H1 (cell line): ENCODE results near the gene TYSND1. TPM values are rescaled to one million over a fixed set of nuclear protein-coding genes. Genes with fewer than 3 reads are reported as not detected.

Experiments
- CTCF ChIA-PET: fragments of 300-600 bp; sonication (Branson Sonifier 250); formaldehyde crosslinking; loops from one replicate; lab custom pipeline; 2021; ENCODE audit not compliant: partially characterized antibody; lab: Charles Lee
- POLR2A ChIA-PET: fragments of 300-600 bp; sonication (Branson Sonifier 250); formaldehyde crosslinking; loops from one replicate; lab custom pipeline; 2021; ENCODE audit warnings: inconsistent platforms; ENCODE audit not compliant: partially characterized antibody; lab: Charles Lee
- DNase-seq, 2 experiments: peaks; one replicate each; pipeline versions ENCODE4 v3.0.0 to v3.0.0-alpha.2; 2010 to 2022; ENCODE audit warnings: low spot score in 2 of 2, low read depth in 1 of 2, mixed read lengths in 1 of 2
- FAIRE-seq: peaks from 2 replicates; lab custom pipeline; 2011; peaks lifted over from hg19 to GRCh38; lab: Jason Lieb, UNC
- H2AFZ ChIP-seq: 2 replicates; pipeline ENCODE4 v1.8.1; 2012; ENCODE audit warnings: low read length, inconsistent platforms
- H2AK5ac ChIP-seq: 2 replicates; pipeline ENCODE4 v1.6.1; 2013; ENCODE audit warnings: low read depth, low read length
- H2BK120ac ChIP-seq: replicated peaks from 2 replicates; pipeline ENCODE3; 2013; ENCODE audit warnings: low read depth, low read length, inconsistent platforms
- H2BK12ac ChIP-seq: 2 replicates; pipeline ENCODE4 v1.6.1; 2013; ENCODE audit warnings: low read depth, low read length
- H2BK15ac ChIP-seq: 2 replicates; pipeline ENCODE4 v1.6.1; 2013; ENCODE audit warnings: low read length
- H2BK20ac ChIP-seq: 2 replicates; pipeline ENCODE4 v1.6.1; 2013; ENCODE audit warnings: low read length
- H2BK5ac ChIP-seq: 2 replicates; pipeline ENCODE4 v1.6.1; 2013; ENCODE audit warnings: low read depth, low read length
- H3K14ac ChIP-seq: 2 replicates; pipeline ENCODE4 v1.6.1; 2013; ENCODE audit warnings: inconsistent platforms; ENCODE audit not compliant: insufficient read length
- H3K18ac ChIP-seq: 2 replicates; pipeline ENCODE4 v1.6.1; 2013; ENCODE audit warnings: low read length; ENCODE audit errors: extremely low read depth
- H3K23ac ChIP-seq: 2 replicates; pipeline ENCODE4 v1.6.1; 2013; ENCODE audit warnings: inconsistent platforms; ENCODE audit not compliant: insufficient read length
- H3K23me2 ChIP-seq: 2 replicates; pipeline ENCODE4 v1.6.1; 2013; ENCODE audit warnings: low read depth, low read length
- H3K27ac ChIP-seq: 2 replicates; pipeline ENCODE4 v1.6.1; 2011; ENCODE audit warnings: low read depth, low read length, inconsistent platforms
- H3K27me3 ChIP-seq, 4 experiments: replicated peaks in 1 of 4; 1 replicate in 1 of 4; 2 replicates in 3 of 4; pipeline versions ENCODE4 v1.6.1 to v1.8.1; 2011 to 2013; ENCODE audit warnings: low read length in 3 of 4, mild to moderate bottlenecking in 3 of 4, inconsistent platforms in 2 of 4, mixed read lengths in 2 of 4, moderate library complexity in 1 of 4; ENCODE audit not compliant: control insufficient read depth in 3 of 4, insufficient read depth in 3 of 4; ENCODE audit errors: extremely low read depth in 1 of 4
- H3K36me3 ChIP-seq, 4 experiments: 2 replicates each; pipeline versions ENCODE4 v1.6.1 to v1.8.1; 2011 to 2013; ENCODE audit warnings: mild to moderate bottlenecking in 4 of 4, low read length in 3 of 4, moderate library complexity in 2 of 4, control low read depth in 1 of 4, inconsistent platforms in 1 of 4; ENCODE audit not compliant: insufficient read depth in 4 of 4, control insufficient read depth in 2 of 4
- H3K4ac ChIP-seq: replicated peaks from 2 replicates; pipeline ENCODE3; 2013; ENCODE audit warnings: low read length, low read depth, mixed read lengths, inconsistent platforms; ENCODE audit not compliant: insufficient read length
- H3K4me1 ChIP-seq, 4 experiments: replicated peaks in 1 of 4; 1 replicate in 1 of 4; 2 replicates in 3 of 4; pipeline versions ENCODE4 v1.6.1 to v1.8.1; 2011 to 2013; ENCODE audit warnings: low read length in 3 of 4, inconsistent platforms in 2 of 4, mixed read lengths in 1 of 4; ENCODE audit not compliant: insufficient read depth in 4 of 4, control insufficient read depth in 3 of 4
- H3K4me2 ChIP-seq, 2 experiments: 2 replicates each; pipeline versions ENCODE4 v1.6.1 to v1.8.1; 2011 to 2013; ENCODE audit warnings: low read depth in 2 of 2, low read length in 2 of 2, control low read depth in 1 of 2, inconsistent platforms in 1 of 2, mild to moderate bottlenecking in 1 of 2; ENCODE audit not compliant: insufficient read depth in 1 of 2
- H3K4me3 ChIP-seq, 4 experiments: fragments of 200-600, 300-600 bp in 1 of 4; sonication (generic), shearing (Covaris generic), sonication (Bioruptor Twin) in 1 of 4; 2 replicates each; pipeline versions ENCODE4 v1.5.1 to v1.8.1; 2011 to 2016; ENCODE audit warnings: low read length in 4 of 4, low read depth in 3 of 4, control low read depth in 2 of 4, inconsistent platforms in 2 of 4, mild to moderate bottlenecking in 2 of 4, mixed read lengths in 1 of 4, moderate library complexity in 1 of 4; ENCODE audit not compliant: insufficient read depth in 2 of 4; ENCODE audit errors: extremely low read depth in 1 of 4
- H3K56ac ChIP-seq: replicated peaks from 2 replicates; pipeline ENCODE3; 2013; ENCODE audit warnings: low read depth, mild to moderate bottlenecking, mixed read lengths, low read length, inconsistent platforms; ENCODE audit not compliant: insufficient read length
- H3K79me1 ChIP-seq: 2 replicates; pipeline ENCODE4 v1.6.1; 2013; ENCODE audit warnings: low read depth, low read length, control low read depth
- H3K79me2 ChIP-seq, 2 experiments: 2 replicates each; pipeline versions ENCODE4 v1.6.1 to v1.8.1; 2012 to 2013; ENCODE audit warnings: low read length in 2 of 2, mild to moderate bottlenecking in 2 of 2, inconsistent platforms in 1 of 2; ENCODE audit not compliant: insufficient read depth in 2 of 2, control insufficient read depth in 1 of 2
- H3K9ac ChIP-seq, 4 experiments: replicated peaks in 1 of 4; 1 replicate in 1 of 4; 2 replicates in 3 of 4; pipeline versions ENCODE4 v1.6.1 to v1.8.1; 2011 to 2013; ENCODE audit warnings: low read depth in 3 of 4, low read length in 3 of 4, control low read depth in 2 of 4, mild to moderate bottlenecking in 2 of 4, moderate library complexity in 2 of 4, inconsistent platforms in 1 of 4; ENCODE audit errors: extremely low read depth in 1 of 4
- H3K9me3 ChIP-seq, 2 experiments: 2 replicates each; pipeline versions ENCODE4 v1.6.1 to v1.8.1; 2012 to 2013; ENCODE audit warnings: mild to moderate bottlenecking in 2 of 2, moderate library complexity in 2 of 2, control low read depth in 1 of 2, inconsistent platforms in 1 of 2, low read depth in 1 of 2, low read length in 1 of 2, mixed read lengths in 1 of 2; ENCODE audit not compliant: insufficient read depth in 2 of 2
- H4K20me1 ChIP-seq, 2 experiments: replicated peaks in 1 of 2; 2 replicates each; pipeline versions ENCODE3 to v1.8.1; 2011 to 2013; ENCODE audit warnings: inconsistent platforms in 2 of 2, low read length in 2 of 2, mild to moderate bottlenecking in 1 of 2; ENCODE audit not compliant: insufficient read depth in 2 of 2, control insufficient read depth in 1 of 2
- H4K5ac ChIP-seq: 2 replicates; pipeline ENCODE4 v1.6.1; 2013; ENCODE audit warnings: low read length, low read depth, mixed read lengths, inconsistent platforms; ENCODE audit not compliant: insufficient read length
- H4K8ac ChIP-seq: 2 replicates; pipeline ENCODE4 v1.8.0; 2013; ENCODE audit warnings: mild to moderate bottlenecking, moderate library complexity, low read length, inconsistent platforms; ENCODE audit not compliant: insufficient read depth; ENCODE audit errors: extremely low read depth
- H4K91ac ChIP-seq: replicated peaks from 2 replicates; pipeline ENCODE3; 2013; ENCODE audit warnings: low read length, mixed read lengths, inconsistent platforms; ENCODE audit not compliant: insufficient read length
- CBX5 ChIP-seq: fragments of 300-800, 300-1000 bp; sonication (generic); IDR thresholded peaks from 2 replicates; pipeline ENCODE4 v1.7.1; 2016; ENCODE audit warnings: antibody characterized with exemption, low read length, low read depth
- GTF2F1 ChIP-seq: IDR thresholded peaks from 2 replicates; pipeline ENCODE4 v1.6.1; 2012; ENCODE audit warnings: low read depth, low read length, improper control_type of control experiment, borderline replicate concordance
- RBBP5 ChIP-seq: IDR thresholded peaks from 2 replicates; pipeline ENCODE4 v1.7.1; 2012; ENCODE audit warnings: low read depth, mild to moderate bottlenecking, inconsistent platforms, low read length, moderate library complexity, borderline replicate concordance
- WGBS, 2 experiments: shearing (Covaris generic) in 1 of 2; methylation state at CpG; one replicate each; pipeline versions ENCODE4 v1.1.6 to v1.1.7; 2013 to 2015; ENCODE audit warnings: low lambda C conversion rate in 2 of 2, mixed read lengths in 2 of 2, inconsistent platforms in 1 of 2, low coverage in 1 of 2, missing lambda C conversion rate in 1 of 2; ENCODE audit not compliant: insufficient replicate concordance in 2 of 2, insufficient coverage in 1 of 2, insufficient read length in 1 of 2; ENCODE audit errors: extremely low coverage in 1 of 2, missing lambda C conversion rate in 1 of 2; 5-methylcytosine and 5-hydroxymethylcytosine counted together
- polyA plus RNA-seq, 7 experiments: library from polyadenylated mRNA; depleted of rRNA in 3 of 7; stranded (reverse) in 5 of 7; unstranded in 2 of 7; fragments of >200 nt in 5 of 7; fragments of 200-250 nt in 2 of 7; gene quantifications; 1 replicate in 5 of 7; 2 replicates in 1 of 7; 4 replicates in 1 of 7; pipeline versions ENCODE4 v1.2.1 to v1.2.3, GENCODE V29; 2011 to 2013; ENCODE audit warnings: missing spikeins in 2 of 7, mixed read lengths in 2 of 7
- total RNA-seq: library from RNA; stranded (reverse); fragmentation: NEBNext Ultra II Directional; extraction: Animal tissue kit (Norgen Biotek cat#: 25700); gene quantifications from 2 replicates; pipeline ENCODE4 v1.2.1, GENCODE V29; 2021

TYSND1 gene
- total and polyA plus RNA-seq, 2 of the 8 experiments (the other 6 are each of a cell fraction or from before 2014, with no cell fraction given): 11.9 to 15.0 TPM

DNA sequence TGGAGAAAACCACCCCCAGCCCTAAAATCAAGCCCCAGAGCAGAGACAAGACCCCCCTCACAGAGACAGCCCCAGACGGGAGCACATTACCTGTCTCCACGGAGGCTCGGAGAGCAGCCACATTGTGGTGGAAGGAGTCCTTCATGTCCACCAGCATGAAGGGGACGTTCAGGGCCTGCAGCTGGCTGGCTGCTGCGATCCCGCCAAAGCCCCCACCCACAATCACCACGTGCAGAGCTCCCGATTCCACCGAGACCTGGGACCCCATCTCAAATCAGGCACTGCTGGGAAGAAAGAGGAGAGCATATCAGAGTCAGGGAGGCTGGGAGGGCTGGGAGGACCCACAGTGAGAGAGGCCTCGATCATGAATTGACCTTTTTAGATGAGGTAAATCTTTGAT is 22.7 kb downstream of the TYSND1 start:
- Histone ChIP-seq H3K79me2 (no peaks in the 10 kb centered on the region), H4K20me1 (no peaks in the 10 kb centered on the region), H3K27me3 (no peaks in the 10 kb centered on the region), H3K36me3 (no peaks in the 10 kb centered on the region; a peak in 1 of 8 replicates), H3K4me1 (no peaks in the 10 kb centered on the region; a peak in 1 of 7 replicates), H2AFZ (no peak overlapping the region), H2AK5ac (no peak overlapping the region), H2BK15ac (no peak overlapping the region), H4K91ac (no peak overlapping the region), H3K18ac (no peak overlapping the region), H3K79me1 (no peaks in the 10 kb centered on the region), H4K5ac (no peak overlapping the region), H3K4ac (no peak overlapping the region), H2BK5ac (no peak overlapping the region), H3K9me3 (no peaks in the 10 kb centered on the region), H3K4me2 (no peak overlapping the region), H3K14ac (no peak overlapping the region), H2BK12ac (no peak overlapping the region), H3K23ac (no peak overlapping the region), H2BK20ac (no peak overlapping the region), H3K4me3 (no peak overlapping the region), H3K56ac (no peak overlapping the region), H3K9ac (no peak overlapping the region), H2BK120ac (no peak overlapping the region), H4K8ac (no peak overlapping the region), H3K27ac (no peak overlapping the region), H3K23me2 (no peaks in the 10 kb centered on the region)
- POLR2A ChIA-PET: interaction anchor here (1.7 kb wide), 1 partner anchor 8 kb away, joined by 3 read pairs; no protein-coding TSS in a partner anchor
- DNase-seq (no peak), FAIRE-seq (no peak)
- no peak for TF ChIP-seq CBX5
- TF ChIP-seq RBBP5: no peak
- no peak for TF ChIP-seq GTF2F1
- WGBS, 2 experiments: 79% methylated on average over 10 of the region's 10 CpGs; no CpG with 5 or more reads in 1 of the 2 experiments
- CTCF ChIA-PET: interaction anchor here (0.9 to 11.0 kb wide), 6 partner anchors 9 to 80 kb away, joined by 3 to 155 read pairs (median 6); partner anchors contain the start of gene TYSND1
